ENCODE data around the gene PXMP2.

DNA sequence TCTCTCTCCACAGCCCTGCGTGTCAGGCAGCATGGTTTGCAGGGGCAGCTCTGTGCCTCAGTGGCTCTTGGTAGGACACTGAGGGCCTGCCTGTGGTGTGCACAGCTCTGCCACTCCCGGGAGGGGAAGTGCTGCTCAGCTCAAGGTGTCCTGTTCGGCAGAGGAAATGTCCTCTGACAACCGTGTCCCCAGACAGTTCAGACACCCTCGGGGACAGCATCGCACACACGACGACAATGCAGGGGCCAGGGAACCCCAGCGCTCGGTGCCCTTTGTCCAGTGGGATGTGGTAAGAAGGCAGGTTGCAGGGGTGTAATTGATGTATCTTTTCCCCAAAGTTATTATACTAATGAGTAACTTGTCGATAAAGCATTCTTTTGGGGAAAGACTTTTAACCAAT is 60.0 kb downstream of the PXMP2 start:
- no peak for TF ChIP-seq POLR2A (IDR thresholded peaks at IDR 0.05)
- TF ChIP-seq, protein P1, sequence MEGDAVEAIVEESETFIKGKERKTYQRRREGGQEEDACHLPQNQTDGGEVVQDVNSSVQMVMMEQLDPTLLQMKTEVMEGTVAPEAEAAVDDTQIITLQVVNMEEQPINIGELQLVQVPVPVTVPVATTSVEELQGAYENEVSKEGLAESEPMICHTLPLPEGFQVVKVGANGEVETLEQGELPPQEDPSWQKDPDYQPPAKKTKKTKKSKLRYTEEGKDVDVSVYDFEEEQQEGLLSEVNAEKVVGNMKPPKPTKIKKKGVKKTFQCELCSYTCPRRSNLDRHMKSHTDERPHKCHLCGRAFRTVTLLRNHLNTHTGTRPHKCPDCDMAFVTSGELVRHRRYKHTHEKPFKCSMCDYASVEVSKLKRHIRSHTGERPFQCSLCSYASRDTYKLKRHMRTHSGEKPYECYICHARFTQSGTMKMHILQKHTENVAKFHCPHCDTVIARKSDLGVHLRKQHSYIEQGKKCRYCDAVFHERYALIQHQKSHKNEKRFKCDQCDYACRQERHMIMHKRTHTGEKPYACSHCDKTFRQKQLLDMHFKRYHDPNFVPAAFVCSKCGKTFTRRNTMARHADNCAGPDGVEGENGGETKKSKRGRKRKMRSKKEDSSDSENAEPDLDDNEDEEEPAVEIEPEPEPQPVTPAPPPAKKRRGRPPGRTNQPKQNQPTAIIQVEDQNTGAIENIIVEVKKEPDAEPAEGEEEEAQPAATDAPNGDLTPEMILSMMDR (IDR thresholded peaks at IDR 0.05): no peak
